Liver (tissue), 9 donors: ENCODE results near the gene CARD9. TPM values are rescaled to one million over a fixed set of nuclear protein-coding genes. Genes with fewer than 3 reads are reported as not detected.

ENCODE experiments used
- DNase-seq: peaks from one replicate; pipeline ENCODE4 v3.0.0-alpha.2; 2017; ENCODE audit warnings: low spot score
- H3K27ac ChIP-seq, 2 donors: one replicate each; pipeline ENCODE4 v1.7.0; 2013; ENCODE audit warnings: inconsistent platforms in 2 of 2, low read length in 2 of 2, control low read depth in 1 of 2, low read depth in 1 of 2, mild to moderate bottlenecking in 1 of 2
- H3K27me3 ChIP-seq, 4 donors: one replicate each; pipeline versions ENCODE4 v1.6.1 to v1.7.0; 2013; ENCODE audit warnings: low read length in 3 of 4, inconsistent platforms in 1 of 4, mild to moderate bottlenecking in 1 of 4, moderate library complexity in 1 of 4; ENCODE audit not compliant: control insufficient read depth in 4 of 4, insufficient read depth in 4 of 4
- H3K36me3 ChIP-seq, 4 donors: one replicate each; pipeline versions ENCODE4 v1.6.1 to v1.7.0; 2013; ENCODE audit warnings: low read length in 3 of 4, mild to moderate bottlenecking in 3 of 4, low read depth in 1 of 4, moderate library complexity in 1 of 4; ENCODE audit not compliant: control insufficient read depth in 4 of 4, insufficient read depth in 3 of 4
- H3K4me1 ChIP-seq, 4 donors: one replicate each; pipeline versions ENCODE4 v1.6.1 to v1.7.0; 2013; ENCODE audit warnings: low read length in 3 of 4, mild to moderate bottlenecking in 3 of 4, moderate library complexity in 1 of 4; ENCODE audit not compliant: control insufficient read depth in 4 of 4, insufficient read depth in 4 of 4
- H3K4me3 ChIP-seq, 3 donors: one replicate each; pipeline versions ENCODE4 v1.6.1 to v1.7.0; 2013; ENCODE audit warnings: low read length in 3 of 3, control low read depth in 1 of 3, low read depth in 1 of 3, mild to moderate bottlenecking in 1 of 3
- H3K9ac ChIP-seq, 2 donors: one replicate each; pipeline ENCODE4 v1.7.0; 2013; ENCODE audit warnings: low read length in 2 of 2, mild to moderate bottlenecking in 2 of 2, moderate library complexity in 2 of 2, control low read depth in 1 of 2, low read depth in 1 of 2
- H3K9me3 ChIP-seq, 4 donors: one replicate each; pipeline versions ENCODE4 v1.6.1 to v1.7.0; 2013; ENCODE audit warnings: low read length in 3 of 4; ENCODE audit not compliant: control insufficient read depth in 4 of 4
- EGR1 ChIP-seq, 2 donors: IDR thresholded peaks; 2 replicates each; pipeline ENCODE4 v1.6.1; 2016 to 2018; ENCODE audit warnings: antibody characterized with exemption in 2 of 2, low read depth in 2 of 2
- FOXA1 ChIP-seq: IDR thresholded peaks from 2 replicates; pipeline ENCODE4 v1.6.1; 2016; ENCODE audit warnings: antibody characterized with exemption
- FOXA2 ChIP-seq: IDR thresholded peaks from 2 replicates; pipeline ENCODE4 v1.6.1; 2016; ENCODE audit warnings: antibody characterized with exemption
- HNF4G ChIP-seq: IDR thresholded peaks from 2 replicates; pipeline ENCODE4 v1.6.1; 2016; ENCODE audit warnings: antibody characterized with exemption
- JUND ChIP-seq, 2 donors: IDR thresholded peaks; 2 replicates each; pipeline ENCODE4 v1.6.1; 2016; ENCODE audit warnings: antibody characterized with exemption in 2 of 2
- NR2F2 ChIP-seq: IDR thresholded peaks from 2 replicates; pipeline ENCODE4 v1.6.1; 2016; ENCODE audit warnings: antibody characterized with exemption
- RAD21 ChIP-seq, 2 donors: IDR thresholded peaks; 2 replicates each; pipeline ENCODE4 v1.6.1; 2016; ENCODE audit warnings: antibody characterized with exemption in 2 of 2, mild to moderate bottlenecking in 2 of 2
- RXRA ChIP-seq, 2 donors: IDR thresholded peaks; 2 replicates each; pipeline ENCODE4 v1.6.1; 2017 to 2018; ENCODE audit warnings: antibody characterized with exemption in 2 of 2, mild to moderate bottlenecking in 1 of 2
- SP1 ChIP-seq: IDR thresholded peaks from 2 replicates; pipeline ENCODE4 v1.6.1; 2018; ENCODE audit warnings: antibody characterized with exemption, mild to moderate bottlenecking
- TAF1 ChIP-seq: conservative IDR thresholded peaks from 2 replicates; pipeline ENCODE4 v1.6.1; 2016; ENCODE audit warnings: antibody characterized with exemption, mild to moderate bottlenecking
- YY1 ChIP-seq: IDR thresholded peaks from 2 replicates; pipeline ENCODE4 v1.6.1; 2016; ENCODE audit warnings: antibody characterized with exemption, mild to moderate bottlenecking
- WGBS: extraction: QIAGEN DNeasy Blood & Tissue Kit; methylation state at CpG from one replicate; pipeline ENCODE4 v1.1.7; 2013; 5-methylcytosine and 5-hydroxymethylcytosine counted together
- polyA plus RNA-seq, 2 donors: library from polyadenylated mRNA; stranded (reverse) in 1 of 2; unstranded in 1 of 2; fragments of 200-250 nt in 1 of 2; fragments of >200 nt in 1 of 2; fragmentation: Nextera tagmentation in 1 of 2; extraction: Ambion mirVana in 1 of 2; gene quantifications; one replicate each; pipeline versions ENCODE4 v1.2.1 to v1.2.3, GENCODE V29; 2013 to 2015
- total RNA-seq, 2 donors: library from RNA; depleted of rRNA; stranded (reverse); fragments of >200 nt; gene quantifications; one replicate each; pipeline ENCODE4 v1.2.3, GENCODE V29; 2014
- TF ChIP-seq, protein P1 (sequence below): IDR thresholded peaks from 2 replicates; pipeline ENCODE4 v1.6.1; 2016; ENCODE audit warnings: antibody characterized with exemption
- TF ChIP-seq, protein P2 (sequence below): fragments of 150-350 bp; IDR thresholded peaks from 2 replicates; pipeline ENCODE4 v1.5.1; 2017; ENCODE audit warnings: improper control_type of control experiment, low read depth, low read length; ENCODE audit not compliant: missing input control
- TF ChIP-seq, protein P3 (sequence below): IDR thresholded peaks from 2 replicates; pipeline ENCODE4 v1.6.1; 2016; ENCODE audit warnings: antibody characterized with exemption
- TF ChIP-seq, protein P4 (sequence below): IDR thresholded peaks from 2 replicates; pipeline ENCODE4 v1.6.1; 2016; ENCODE audit warnings: antibody characterized with exemption, mild to moderate bottlenecking
- TF ChIP-seq, protein P5 (sequence below): IDR thresholded peaks from 2 replicates; pipeline ENCODE4 v1.6.1; 2016; ENCODE audit warnings: antibody characterized with exemption
- donor health status: healthy.
- donor health status: healthy.
- donor health status: healthy.
- donor health status: healthy.
- donor health status: healthy.

The CARD9 gene
- total and polyA plus RNA-seq, 4 donors = 0.25 to 5.3 (median 2.2) TPM

DNA sequence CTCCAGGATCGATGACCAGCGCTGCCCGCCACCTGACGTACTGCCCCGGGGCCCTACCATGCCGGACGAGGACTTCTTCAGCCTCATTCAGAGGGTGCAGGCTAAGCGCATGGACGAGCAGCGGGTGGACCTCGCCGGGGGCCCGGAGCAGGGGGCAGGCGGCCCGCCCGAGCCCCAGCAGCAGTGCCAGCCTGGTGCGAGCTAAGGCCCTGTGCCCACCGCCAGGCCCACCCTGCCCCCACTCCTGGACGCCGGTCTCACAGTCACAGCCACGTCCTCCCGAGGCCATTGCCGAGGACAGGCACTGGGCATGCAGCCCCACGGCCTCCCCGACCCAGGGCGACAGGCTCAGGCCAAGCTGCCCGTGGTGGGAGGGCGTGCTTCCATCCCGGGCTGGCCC lies 15.5 kb downstream of the CARD9 start:
- Histone ChIP-seq H3K4me3 (no peak overlapping the region), H3K9ac (no peak overlapping the region), H3K27me3 (no peaks in the 10 kb centered on the region), H3K36me3 (peaks cover 0 to 1% (median 0%) of the 10 kb centered on the region in 4 donors), H3K9me3 (no peaks in the 10 kb centered on the region), H3K4me1 (peaks cover 0 to 5% (median 1%) of the 10 kb centered on the region in 4 donors), H3K27ac (no peak overlapping the region)
- TF ChIP-seq, protein P1, sequence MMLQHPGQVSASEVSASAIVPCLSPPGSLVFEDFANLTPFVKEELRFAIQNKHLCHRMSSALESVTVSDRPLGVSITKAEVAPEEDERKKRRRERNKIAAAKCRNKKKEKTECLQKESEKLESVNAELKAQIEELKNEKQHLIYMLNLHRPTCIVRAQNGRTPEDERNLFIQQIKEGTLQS = no peak
- TF ChIP-seq FOXA2 = no peak
- TF ChIP-seq TAF1 = no peak
- TF ChIP-seq SP1 = no peak
- no peak for TF ChIP-seq HNF4G
- no peak for TF ChIP-seq RAD21 (IDR thresholded peaks at IDR 0.05)
- TF ChIP-seq, protein P2, sequence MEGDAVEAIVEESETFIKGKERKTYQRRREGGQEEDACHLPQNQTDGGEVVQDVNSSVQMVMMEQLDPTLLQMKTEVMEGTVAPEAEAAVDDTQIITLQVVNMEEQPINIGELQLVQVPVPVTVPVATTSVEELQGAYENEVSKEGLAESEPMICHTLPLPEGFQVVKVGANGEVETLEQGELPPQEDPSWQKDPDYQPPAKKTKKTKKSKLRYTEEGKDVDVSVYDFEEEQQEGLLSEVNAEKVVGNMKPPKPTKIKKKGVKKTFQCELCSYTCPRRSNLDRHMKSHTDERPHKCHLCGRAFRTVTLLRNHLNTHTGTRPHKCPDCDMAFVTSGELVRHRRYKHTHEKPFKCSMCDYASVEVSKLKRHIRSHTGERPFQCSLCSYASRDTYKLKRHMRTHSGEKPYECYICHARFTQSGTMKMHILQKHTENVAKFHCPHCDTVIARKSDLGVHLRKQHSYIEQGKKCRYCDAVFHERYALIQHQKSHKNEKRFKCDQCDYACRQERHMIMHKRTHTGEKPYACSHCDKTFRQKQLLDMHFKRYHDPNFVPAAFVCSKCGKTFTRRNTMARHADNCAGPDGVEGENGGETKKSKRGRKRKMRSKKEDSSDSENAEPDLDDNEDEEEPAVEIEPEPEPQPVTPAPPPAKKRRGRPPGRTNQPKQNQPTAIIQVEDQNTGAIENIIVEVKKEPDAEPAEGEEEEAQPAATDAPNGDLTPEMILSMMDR = no peak
- no peak for TF ChIP-seq RXRA (IDR thresholded peaks at IDR 0.05)
- TF ChIP-seq NR2F2 = no peak
- TF ChIP-seq FOXA1 = no peak
- TF ChIP-seq, protein P3, sequence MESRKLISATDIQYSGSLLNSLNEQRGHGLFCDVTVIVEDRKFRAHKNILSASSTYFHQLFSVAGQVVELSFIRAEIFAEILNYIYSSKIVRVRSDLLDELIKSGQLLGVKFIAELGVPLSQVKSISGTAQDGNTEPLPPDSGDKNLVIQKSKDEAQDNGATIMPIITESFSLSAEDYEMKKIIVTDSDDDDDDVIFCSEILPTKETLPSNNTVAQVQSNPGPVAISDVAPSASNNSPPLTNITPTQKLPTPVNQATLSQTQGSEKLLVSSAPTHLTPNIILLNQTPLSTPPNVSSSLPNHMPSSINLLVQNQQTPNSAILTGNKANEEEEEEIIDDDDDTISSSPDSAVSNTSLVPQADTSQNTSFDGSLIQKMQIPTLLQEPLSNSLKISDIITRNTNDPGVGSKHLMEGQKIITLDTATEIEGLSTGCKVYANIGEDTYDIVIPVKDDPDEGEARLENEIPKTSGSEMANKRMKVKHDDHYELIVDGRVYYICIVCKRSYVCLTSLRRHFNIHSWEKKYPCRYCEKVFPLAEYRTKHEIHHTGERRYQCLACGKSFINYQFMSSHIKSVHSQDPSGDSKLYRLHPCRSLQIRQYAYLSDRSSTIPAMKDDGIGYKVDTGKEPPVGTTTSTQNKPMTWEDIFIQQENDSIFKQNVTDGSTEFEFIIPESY = no peak
- TF ChIP-seq EGR1 (IDR thresholded peaks at IDR 0.05; ENCODE audit: low read depth in 2 of 2) = no peak
- TF ChIP-seq JUND (IDR thresholded peaks at IDR 0.05) = no peak
- no peak for TF ChIP-seq YY1
- no peak for DNase-seq
- WGBS = 91% methylated on average over 29 of the region's 29 CpGs

DNA sequence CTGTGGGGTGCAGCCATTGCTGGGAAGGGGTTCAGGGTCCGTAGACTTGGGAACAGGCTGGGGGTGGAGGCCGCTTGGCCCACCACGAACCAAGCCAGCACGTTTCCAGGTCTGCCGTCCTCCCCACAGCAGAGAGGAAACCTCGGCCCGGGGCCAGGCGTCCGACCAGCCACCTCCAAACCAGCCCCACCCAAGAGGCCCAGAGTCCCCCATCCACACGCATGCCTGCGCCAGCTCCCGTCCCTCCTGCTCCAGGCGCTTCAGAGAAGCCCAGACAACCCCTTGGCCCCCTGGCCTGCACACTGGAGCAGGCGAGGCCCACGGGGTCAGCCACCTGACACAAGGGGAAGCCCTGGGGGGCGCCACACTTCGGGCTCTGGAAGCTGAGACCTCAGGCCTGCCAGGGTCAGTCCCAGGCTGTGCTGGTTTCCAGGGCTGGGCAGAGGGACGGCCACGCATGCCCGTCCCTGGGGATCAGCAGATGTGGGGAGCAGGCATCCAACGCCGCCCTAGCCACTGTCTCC lies 16.2 kb downstream of the CARD9 start:
- Histone ChIP-seq H3K36me3 (peaks cover 0 to 1% (median 0%) of the 10 kb centered on the region in 4 donors), H3K4me1 (peaks cover 0 to 5% (median 1%) of the 10 kb centered on the region in 4 donors), H3K4me3 (no peak overlapping the region), H3K9me3 (no peaks in the 10 kb centered on the region), H3K27me3 (no peaks in the 10 kb centered on the region), H3K9ac (no peak overlapping the region), H3K27ac (no peak overlapping the region)
- 86% methylated on average over 22 of the region's 22 CpGs for WGBS
- DNase-seq = no peak
- TF ChIP-seq RAD21 (IDR thresholded peaks at IDR 0.05) = no peak
- TF ChIP-seq FOXA2 = no peak
- no peak for TF ChIP-seq SP1
- TF ChIP-seq, protein P4, sequence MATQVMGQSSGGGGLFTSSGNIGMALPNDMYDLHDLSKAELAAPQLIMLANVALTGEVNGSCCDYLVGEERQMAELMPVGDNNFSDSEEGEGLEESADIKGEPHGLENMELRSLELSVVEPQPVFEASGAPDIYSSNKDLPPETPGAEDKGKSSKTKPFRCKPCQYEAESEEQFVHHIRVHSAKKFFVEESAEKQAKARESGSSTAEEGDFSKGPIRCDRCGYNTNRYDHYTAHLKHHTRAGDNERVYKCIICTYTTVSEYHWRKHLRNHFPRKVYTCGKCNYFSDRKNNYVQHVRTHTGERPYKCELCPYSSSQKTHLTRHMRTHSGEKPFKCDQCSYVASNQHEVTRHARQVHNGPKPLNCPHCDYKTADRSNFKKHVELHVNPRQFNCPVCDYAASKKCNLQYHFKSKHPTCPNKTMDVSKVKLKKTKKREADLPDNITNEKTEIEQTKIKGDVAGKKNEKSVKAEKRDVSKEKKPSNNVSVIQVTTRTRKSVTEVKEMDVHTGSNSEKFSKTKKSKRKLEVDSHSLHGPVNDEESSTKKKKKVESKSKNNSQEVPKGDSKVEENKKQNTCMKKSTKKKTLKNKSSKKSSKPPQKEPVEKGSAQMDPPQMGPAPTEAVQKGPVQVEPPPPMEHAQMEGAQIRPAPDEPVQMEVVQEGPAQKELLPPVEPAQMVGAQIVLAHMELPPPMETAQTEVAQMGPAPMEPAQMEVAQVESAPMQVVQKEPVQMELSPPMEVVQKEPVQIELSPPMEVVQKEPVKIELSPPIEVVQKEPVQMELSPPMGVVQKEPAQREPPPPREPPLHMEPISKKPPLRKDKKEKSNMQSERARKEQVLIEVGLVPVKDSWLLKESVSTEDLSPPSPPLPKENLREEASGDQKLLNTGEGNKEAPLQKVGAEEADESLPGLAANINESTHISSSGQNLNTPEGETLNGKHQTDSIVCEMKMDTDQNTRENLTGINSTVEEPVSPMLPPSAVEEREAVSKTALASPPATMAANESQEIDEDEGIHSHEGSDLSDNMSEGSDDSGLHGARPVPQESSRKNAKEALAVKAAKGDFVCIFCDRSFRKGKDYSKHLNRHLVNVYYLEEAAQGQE = no peak
- TF ChIP-seq, protein P5, sequence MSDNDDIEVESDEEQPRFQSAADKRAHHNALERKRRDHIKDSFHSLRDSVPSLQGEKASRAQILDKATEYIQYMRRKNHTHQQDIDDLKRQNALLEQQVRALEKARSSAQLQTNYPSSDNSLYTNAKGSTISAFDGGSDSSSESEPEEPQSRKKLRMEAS = no peak
- TF ChIP-seq EGR1 (IDR thresholded peaks at IDR 0.05; ENCODE audit: low read depth in 2 of 2) = no peak
- TF ChIP-seq, protein P3 = no peak
- TF ChIP-seq FOXA1 = no peak
- TF ChIP-seq RXRA (IDR thresholded peaks at IDR 0.05) = no peak
- TF ChIP-seq JUND (IDR thresholded peaks at IDR 0.05) = no peak
